Stimulated activated naive CD8-positive, alpha-beta T cell treated with anti-CD3 and anti-CD28 coated beads, Interleukin-15, Interleukin-2, amounts not matched to agents 100 U/mL and 50 U/mL, for 24 hours (primary cell): ENCODE measurements around the gene CATSPER1.
"Not testable (repeated sequence)": the region's sequence is repeated elsewhere in the genome, so short reads cannot be mapped to it uniquely, and the experiment has no call there.

ENCODE experiments used
- ATAC-seq: fragments of 150-1000 bp; cut with Tn5 transposase; one replicate; pipeline ENCODE4 v1.10.0; 2021
- DNase-seq: peaks from one replicate; pipeline ENCODE4 v3.0.0; 2021

Gene CATSPER1

DNA sequence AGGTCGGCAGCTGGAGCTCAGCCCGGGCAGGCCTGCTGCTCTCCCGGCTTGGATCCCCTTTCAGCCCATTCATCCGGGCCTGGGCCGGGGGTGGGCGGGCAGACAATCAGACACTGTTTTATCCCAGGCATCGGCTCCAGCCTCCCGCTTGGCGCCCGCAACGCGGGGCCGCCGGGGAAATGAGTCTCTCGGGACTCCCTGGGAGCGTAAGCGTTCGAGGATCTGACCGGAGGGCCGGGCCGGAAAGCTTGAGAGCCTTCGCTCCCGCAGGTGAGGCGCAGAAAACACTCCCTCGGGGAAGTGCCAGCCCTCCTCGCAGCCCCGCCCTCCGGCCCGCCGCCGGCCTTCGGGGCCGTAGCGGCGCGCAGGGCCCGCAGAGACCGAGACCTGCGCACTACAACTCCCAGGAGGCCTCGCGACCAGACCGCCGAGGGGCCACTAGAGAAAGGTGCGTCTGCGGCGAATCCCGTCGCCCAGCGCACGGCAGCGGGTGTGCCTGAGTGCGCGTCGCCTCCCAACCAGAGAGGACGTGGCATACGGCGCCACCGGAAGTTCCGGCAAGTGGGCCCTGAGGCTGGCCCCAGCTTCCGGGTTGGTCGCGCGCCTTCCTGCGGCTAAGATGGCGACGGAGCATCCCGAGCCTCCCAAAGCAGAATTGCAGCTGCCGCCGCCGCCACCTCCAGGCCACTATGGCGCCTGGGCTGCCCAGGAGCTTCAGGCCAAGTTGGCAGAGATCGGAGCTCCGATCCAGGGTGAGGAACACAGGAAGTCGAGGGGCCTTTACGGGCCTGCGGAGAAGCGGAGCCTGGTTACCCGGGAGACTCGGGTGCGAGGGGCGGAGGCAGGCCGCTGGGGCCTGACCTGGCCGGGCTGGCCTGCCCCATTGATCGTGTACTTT, 25.7 kb upstream of the CATSPER1 start, which contains the start of gene SF3B2:
Gene SF3B2, plus strand, starts transcription at position 599 of the 898 bp plus-strand sequence. Its CDS starts 21 bp downstream, at position 620.
- DNase-seq (peak; percentile 96), ATAC-seq (peak; percentile 99)

DNA sequence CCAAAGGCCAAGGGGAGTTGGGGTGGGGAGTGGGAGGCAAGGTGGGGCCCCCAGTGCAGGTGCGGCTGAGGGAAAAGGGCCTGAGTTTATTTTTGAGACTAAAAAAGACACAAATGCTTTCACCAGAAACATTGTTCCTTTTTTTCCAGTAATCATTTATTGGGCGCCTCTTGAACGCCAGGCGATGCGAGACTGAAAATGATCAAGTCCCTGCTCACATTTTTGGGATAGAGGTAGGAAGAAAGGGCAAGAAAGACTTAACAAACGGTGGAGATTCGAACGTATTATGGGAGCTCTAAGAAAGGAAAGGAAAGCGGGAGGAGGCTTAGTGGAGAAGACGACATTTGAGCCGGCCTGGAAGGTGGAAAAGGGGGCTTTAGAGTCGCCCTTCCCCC, 25.1 kb upstream of the CATSPER1 start:
- DNase-seq (no peak), ATAC-seq (no peak)

DNA sequence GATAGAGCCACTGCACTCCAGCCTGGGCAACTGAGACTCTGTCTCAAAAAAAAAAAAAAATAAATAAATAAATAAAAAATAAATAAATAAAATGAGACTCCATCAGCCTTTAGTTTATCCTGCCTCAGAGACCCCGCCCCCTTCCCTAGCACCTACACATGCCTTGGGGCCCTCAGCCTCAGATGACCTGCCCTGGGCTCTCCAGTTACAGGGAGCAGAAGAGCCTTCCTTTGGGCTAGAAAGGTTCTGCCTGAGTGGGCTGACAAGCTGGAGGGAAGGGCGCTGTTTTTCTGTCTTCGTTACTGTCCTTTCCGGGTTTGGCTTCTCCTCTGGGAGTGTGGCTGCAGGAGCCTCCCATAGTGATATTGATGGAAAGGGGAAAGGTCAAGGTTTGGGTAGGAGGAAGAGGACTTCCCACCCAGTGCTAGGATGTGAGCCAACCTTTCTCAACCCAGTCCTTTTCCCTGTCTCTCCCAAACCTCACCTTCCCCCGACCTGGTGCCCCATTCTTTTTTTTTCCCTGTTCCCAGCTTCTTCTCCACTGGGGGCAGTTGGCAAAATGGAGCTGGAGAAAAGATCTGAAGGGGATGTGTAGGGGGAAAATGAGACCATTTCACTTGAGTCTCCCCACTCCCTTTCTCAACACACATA, 24.4 kb upstream of the CATSPER1 start:
- ATAC-seq, result no peak
- DNase-seq, result no peak

DNA sequence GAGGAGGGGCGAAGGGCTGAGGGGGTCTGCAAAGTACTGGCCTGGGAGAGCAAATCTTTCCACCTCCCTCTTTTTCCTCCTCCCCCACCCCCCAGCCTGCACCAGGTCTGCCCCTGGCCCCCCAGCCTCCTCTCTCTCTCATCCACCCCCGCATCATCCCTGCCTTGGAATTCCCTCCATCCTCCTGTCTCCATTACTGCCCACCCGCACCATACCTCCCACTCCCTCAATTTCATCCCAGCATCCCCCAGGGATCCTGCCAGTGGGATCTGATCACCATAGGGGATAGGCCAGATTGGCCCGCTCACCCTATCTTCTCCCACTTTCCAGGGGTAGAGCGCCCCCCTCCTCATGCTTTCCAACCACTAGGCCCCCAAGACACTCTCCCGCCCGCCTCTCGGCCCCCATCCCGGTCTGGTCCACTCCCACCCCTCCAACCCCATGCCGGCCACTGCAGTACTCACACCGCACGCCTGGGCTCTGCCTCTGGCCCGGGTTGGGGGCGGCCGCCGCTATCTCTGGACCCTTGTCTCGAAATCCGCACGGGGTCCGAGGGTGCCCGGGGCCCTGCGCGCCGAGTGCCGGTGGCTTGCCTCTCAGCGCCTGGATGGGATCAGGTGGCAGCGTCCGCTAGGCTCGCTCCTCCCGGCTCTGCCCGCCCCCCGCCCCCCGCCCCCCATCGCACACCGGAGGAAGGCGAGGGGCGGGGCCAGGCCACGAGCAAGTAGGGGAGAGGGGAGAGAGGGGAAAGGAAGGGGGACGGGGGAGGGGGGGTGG, 22.5 kb upstream of the CATSPER1 start, which contains the start of gene GAL3ST3:
Gene GAL3ST3, minus strand, starts transcription at position 615 of the 777 bp plus-strand sequence. CDS start 3,746 bp downstream, outside the sequence.
- no peak for ATAC-seq
- DNase-seq, result no peak

DNA sequence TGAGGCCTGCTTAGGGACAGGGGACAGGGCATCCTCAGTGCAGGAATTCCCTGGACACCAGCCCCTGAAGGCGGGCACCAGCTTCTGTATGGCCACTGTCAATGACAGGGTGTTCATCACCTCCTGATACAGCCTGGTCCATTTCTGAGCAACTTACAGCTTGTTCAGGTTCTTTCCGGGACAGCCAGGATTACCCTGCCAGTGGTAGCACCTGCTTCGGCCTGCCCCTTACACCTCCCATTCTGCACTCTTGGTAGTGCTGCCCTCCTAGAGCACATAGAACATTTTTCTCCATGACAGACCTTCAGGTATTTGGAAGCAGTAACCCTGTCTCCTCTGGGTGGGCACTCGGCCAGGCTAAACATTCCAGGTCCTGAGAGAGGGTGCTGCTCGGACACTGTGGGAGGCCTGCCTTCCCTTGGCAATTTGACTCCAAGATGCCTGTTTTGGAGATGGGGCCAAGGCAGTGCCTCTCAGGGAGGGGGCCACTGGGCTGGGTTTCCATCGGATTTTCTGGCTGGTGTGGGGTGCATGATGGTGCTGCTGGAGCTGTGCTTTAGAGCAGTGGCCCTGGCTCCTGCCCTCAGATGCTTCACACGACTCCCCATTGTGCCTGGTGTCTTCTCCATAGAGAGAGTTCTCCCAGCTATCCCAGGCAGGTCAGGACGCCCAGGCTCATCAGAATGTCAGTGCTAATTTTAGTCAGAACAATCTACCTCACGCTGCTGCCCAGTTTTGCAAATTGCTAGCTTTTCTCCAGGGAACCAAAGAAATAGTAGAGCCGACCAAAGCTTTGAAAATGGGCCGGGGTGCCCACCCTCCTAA, 21.5 kb upstream of the CATSPER1 start:
- no peak for ATAC-seq
- no peak for DNase-seq

DNA sequence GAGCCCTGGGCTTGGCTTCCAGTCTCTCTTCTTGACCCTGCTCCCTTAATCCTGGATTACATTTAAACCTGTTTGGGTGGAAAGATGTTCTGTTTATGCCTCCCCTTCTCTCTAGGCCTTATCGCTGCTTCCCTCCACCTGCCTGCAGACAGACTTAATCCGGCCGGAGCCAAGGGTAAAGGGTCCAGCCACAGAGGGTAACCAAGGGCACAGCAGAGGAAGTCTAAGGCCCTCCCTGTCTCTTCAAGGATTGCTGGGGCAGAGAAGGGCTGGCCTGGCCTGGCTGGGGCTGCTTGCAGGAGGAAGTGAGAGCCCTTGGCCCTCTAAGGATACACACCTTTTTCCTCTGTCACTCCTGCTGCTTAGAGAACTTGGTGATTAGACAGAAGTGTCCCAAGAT, 20.6 kb upstream of the CATSPER1 start:
- DNase-seq, result no peak
- no peak for ATAC-seq

DNA sequence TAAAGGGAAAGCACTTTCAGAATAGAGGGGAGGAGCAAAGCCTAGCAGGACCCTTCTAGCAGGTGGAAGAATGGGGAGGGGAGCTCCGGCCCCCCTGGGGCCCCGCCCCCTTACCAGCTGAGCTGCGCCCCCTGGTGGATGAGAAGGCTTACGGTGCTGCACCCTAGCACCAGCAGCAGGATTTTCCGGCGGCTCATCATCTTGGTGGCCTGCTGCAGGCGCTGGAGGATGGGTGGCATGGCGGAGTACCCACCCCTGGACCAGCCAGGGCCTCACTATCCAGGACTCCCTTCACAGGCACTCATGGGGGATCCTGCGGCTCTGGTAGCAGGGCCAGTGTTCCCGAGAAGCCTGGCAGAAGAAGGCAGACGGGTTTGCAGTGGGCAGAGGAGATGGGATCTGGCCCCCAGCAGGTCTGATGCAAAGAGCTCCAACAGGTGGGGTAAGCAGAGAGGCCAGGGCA, 18.9 kb upstream of the CATSPER1 start:
- ATAC-seq (peak; percentile 91), DNase-seq (peak; percentile 90)

DNA sequence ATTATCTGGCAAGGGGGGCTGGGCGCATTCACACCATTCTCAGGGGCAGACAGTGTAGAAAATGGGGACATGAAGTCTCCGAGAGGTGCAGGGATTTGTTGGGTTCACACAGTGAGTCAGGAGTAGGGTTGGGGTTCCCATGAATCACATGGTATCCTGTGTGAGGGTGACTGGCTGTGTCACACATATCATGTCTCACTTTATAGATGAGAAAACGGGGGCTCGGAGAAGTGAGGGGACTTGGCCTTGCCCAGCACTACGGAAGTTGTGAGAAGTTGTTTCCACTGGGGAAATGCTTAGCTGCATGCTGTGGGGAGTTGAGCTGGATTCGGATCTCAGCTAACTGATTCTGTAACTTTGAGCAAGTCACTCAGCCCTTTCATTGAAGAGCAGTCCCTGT, 18.5 kb upstream of the CATSPER1 start:
- peak; percentile 62 for ATAC-seq
- DNase-seq, result no peak

DNA sequence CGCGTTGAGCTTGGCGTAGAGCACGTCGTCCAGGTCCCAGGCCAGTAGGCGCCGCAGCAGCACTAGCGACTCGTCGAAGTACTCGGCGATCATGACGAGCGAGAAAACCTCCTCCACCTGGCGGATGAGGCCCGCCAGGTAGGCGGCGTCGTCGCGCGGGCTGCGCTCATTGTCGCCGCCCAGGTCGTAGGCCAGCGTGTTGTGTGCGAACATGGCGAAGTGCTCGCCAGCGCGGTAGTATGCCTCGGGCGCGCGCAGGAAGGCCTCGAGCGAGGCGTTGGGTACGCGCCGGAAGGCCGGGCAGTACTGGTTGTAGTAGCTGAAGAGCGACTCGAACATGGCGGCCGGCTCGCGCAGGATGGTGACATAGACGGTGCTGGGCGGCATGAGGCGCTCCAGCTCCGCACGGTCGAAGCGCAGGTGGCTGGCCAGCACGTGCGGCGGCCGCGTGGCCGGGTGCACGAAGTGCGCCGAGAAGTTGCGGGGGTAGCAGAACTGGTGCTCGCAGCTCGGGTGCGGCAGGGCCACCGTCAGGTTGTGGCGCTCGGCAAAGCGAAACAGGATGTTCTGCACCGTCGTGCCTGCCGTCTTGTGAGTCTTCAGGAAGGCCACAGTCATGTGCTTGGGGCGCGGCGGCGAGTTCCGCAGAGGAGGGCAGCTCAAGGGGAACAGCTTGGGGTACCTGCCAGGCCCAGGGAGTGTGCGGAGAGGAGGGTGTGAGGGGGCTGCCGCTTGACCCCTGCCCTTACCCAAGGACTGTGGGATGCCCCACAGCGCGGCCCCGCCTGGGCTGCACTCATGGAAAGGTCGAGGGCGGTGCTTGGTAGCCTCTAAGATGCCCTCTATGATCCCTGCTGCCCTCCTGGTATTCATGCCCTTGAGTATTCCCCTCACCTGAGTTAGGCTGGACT, 17.0 kb upstream of the CATSPER1 start:
- ATAC-seq, result no peak
- DNase-seq, result no peak

DNA sequence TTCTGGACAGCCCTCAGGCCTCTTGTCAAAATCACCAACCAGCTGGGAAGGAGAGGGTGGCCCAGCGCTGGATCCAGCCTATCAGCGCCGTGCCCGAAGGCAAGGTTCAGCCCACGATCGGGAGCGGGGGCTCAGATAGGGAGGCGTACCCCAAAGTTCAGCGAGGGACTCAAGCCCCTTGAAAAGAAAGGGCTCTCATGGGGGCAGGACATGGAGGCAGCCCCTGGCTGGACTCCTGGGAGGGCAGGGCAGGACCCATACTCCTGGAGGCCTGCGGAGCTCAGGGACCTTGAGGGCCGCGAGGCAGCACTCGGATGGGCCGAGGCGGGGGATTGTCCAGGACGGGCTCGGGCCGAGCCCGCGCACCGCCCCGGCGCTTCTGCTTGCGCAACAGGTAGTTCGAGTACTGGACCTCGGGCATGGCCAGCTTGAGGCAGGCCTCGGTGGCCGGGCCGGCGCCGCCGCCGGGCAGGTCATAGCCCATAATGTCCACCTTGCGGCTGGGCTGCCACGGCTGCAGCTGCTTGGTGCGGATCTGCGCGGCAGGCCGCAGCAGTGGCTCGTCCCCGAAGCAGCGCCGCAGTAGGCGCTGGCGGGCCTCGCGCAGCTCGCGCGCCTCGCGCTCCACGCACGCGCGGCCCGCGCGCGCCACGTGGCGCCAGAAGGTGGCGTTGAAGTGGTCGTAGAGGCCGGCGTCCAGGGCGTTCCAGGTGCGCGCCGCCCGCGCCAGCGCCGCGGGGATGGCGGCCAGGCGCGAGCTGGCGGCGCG, 16.1 kb upstream of the CATSPER1 start:
- ATAC-seq (no peak), DNase-seq (no peak)

DNA sequence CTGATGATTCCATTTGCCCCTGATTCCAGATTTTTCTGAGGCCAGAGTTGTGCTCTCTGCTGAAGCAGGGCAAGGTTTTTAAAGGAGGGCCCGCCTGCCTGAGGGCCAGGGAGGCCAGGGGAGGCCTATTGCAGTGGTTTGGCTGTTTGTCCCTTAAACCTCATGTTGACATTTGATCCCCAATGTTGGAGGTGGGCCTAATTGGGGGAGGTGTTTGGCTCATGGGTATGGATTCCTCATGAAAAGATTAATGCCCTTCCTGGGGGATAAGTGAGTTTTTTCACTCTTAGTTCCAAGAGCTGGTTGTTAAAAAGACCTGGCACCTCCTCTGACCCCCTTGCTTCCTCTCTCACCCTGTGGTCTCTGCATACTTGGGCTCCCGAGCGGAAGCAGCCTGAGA, 13.5 kb upstream of the CATSPER1 start:
- ATAC-seq (no peak), DNase-seq (no peak)

DNA sequence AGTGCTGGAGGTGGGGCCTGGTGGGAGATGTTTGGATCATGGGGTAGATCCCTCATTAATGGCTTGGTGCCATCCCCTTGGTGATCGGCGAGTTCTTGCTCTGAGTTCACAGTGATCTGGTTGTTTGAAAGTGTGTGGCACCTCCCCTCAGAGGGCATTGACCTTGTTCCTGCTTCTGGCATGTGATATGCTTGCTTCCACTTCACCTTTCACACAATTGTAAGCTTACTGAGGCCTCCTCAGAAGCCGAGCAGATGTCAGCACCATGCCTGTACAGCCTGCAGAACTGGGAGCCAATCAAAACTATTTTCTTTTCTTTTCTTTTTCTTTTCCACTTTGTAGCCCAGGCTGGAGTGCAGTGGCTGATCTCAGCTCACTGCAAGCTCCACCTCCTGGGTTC, 11.0 kb upstream of the CATSPER1 start:
- ATAC-seq (no peak), DNase-seq (no peak)

DNA sequence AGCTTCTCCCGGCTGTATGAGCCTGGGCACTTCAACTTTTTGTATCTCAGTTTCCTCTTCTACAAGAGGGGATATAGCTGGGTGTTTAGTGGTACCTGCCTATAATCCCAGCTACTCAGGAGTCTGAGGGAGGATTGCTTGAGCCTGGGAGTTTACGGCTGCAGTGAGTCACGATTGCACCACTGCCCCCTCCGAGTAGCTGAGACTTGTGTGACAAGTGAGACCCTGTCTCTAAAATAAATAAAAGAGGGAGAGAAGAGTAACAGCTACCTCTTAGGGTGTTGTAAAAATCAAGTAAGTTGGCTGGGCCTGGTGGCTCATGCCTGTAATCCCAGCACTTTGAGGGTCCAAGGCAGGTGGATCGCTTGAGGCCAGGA, 10.0 kb upstream of the CATSPER1 start:
- DNase-seq (no peak), ATAC-seq (no peak)

DNA sequence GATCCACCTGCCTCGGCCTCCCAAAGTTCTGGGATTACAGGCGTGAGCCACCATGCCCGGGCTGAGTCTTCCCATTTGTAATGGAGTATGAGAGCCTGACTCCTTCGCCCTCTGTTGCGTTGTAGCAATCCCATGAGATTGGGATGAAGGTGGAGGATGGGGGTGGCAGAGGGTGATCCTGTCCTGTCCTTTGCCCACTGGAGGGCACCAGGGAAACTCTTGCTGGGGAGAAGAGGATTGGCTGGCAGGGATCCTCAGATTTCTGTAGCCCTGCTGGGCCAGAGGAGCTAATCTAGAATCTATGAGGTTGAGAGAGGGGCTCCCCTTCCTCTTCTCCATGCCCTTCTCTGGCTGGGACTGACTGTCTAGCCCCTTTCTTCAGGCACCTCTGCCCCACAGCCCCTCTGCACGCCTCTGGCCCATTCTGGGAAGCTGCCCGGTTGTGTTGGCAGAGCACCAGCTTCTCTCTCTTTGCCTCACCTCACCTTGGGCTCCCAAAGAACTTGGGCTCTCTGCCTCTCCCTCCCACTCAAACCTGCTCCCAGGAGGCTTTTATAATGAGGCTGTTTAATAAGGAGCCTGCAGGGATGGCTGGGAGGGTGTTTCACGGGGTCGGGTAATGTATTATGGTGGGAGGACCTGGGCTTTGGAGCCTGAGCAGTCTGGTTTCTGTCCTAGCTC, 9.5 kb upstream of the CATSPER1 start:
- ATAC-seq (no peak), DNase-seq (no peak)

DNA sequence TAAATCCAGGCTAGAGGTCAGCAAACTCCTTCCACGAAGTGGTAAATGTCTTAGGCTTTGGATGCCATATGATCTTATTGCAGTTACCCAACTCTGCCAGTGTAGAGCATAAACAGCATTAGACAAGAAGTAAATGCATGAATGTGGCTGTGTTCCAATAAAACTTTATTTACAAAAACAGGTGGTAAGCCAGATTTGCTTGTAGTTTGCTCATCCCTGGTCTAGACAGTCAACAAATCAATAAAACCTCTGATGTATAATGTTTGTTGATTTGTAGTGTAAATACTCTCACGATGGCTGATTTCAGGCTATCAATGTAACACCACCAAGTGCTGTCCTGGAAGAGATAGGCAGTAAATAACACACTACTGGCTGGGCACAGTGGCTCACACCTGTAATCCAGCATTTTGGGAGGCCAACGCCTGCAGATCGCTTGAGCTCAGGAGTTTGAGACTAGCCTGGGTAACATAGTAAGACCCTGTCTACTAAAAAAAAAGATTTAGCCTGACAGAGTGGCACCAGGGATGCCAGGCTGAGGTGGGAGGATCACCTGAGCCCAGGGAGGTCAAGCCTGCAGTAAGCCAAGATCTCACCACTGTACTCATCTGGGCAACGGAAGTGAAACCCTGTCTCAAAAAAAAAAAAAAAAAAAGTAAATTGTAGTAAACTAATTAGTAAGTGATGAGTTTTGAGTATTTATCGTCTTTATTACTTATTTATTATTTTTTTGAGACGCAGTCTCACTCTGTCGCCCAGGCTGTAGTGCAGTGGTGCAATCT, 6.9 kb upstream of the CATSPER1 start:
- ATAC-seq (no peak), DNase-seq (no peak)

DNA sequence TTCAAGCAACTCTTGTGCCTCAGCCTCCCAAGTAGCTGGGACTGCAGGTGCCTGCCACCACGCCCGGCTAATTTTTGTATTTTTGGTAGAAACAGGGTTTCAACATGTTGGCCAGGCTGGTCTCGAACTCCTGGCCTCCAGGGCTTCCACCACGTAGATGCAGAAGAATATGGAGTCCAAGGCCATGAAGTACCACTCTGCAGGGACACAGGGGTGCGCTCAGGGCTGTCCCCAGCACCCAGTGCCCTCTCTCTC, 3.2 kb downstream of the CATSPER1 start:
- DNase-seq, ATAC-seq: not testable (repeated sequence)

DNA sequence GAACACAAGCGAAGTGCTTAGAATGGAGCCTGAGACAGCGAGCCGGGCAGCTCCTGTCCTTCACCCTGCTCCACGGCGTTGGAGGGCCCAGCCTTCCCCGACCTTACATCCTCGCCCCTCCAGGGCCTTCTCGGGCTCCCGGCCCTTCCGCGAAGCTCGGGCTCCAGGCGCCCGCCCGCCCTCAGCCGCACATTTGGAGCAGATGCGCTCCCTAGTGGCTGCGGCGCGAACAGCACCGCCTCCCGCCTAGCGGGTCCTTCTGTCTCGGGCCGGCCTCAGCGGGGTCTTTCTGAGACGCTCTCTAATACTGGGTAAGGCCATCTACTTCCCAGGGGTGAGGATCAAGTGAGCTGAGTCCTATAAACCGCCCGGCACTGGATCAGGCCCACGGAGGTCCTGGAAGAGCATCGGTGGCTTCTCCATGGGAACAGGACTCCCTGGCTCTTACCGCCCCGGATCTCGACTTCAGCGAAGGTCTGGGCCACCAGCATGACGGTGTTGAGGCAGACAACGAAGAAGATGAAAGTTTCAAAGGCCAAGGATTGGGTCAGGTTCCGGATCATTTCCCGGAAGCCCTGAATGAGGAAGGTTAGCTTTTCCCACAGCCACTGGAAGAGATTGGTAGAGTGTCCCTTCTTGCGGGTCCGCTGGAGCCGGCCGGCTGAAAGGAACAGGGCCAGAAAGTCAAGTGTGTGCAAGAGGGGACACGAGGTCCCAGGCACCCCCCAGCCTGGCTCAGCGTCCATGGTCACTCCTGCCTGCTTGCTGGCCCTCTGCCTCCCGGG, 3.7 kb downstream of the CATSPER1 start:
- ATAC-seq (peak; percentile 81), DNase-seq (peak; percentile 90)
